ENCODE measurements around the gene DUSP22.
A peak's percentile ranks its signal among the peaks of the same experiment; 100 is the strongest.

The DUSP22 gene

DNA sequence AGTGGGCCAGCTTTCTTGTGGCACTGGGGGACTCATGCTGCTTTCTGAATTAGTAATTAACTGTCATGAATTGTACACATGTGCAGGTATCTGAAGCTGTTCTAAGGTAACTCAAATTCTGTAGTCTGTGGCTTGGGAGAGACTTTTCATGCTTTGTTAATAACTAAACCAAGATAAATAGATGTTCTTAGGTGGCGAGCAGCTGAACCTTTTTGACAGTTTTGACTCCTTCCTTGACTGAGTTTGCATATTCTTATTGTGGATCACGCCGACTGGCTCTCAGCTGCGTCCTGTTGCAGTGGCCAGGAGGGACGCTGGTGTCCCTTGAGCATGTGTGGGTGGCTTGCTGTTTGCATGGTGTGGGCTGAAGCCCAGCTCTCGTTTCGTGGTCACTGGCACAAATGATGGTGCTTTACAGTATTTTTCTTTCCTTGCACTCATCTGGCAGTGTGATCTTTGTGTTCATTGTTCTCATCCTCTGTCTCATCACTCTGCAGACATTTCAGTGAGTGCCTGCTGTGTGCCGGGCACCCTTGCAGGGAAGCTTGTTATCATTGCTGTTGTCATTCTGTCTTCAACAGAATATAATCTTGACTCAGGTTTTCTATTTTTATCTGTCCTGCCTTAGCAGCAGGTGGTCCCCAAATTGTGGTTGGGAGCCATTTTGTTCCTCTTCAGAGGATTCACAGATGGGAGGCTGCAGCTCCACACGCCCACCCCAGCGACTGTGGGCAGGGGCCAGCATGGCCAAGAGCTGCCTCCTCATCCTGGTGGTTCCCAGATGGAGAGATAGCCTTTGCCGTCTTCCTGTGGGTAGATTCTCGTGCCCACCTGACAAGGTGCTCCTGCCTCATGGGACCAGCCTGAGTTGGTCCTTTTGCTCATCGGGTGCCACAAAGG is 39.6 kb downstream of the DUSP22 start:
- Histone ChIP-seq H2AFZ (ENCODE audit: low read depth, low read length) (no peak overlapping the region), H3K4me2 (ENCODE audit: low read length) (peak overlapping the region; percentile 59), H3K4me1 (ENCODE audit: low read length) (peaks cover 78% of the 10 kb centered on the region), H3K27ac (ENCODE audit: low read length) (no peak overlapping the region), H3K9me3 (ENCODE audit: insufficient read depth, low read length) (no peaks in the 10 kb centered on the region), H4K20me1 (ENCODE audit: insufficient read depth, low read length) (peaks cover 93% of the 10 kb centered on the region), H3K79me2 (ENCODE audit: low read length) (peaks cover 63% of the 10 kb centered on the region), H3K36me3 (replicated peaks; ENCODE audit: low read depth, low read length) (peaks cover 54% of the 10 kb centered on the region), H3K4me3 (ENCODE audit: low read length) (peak overlapping the region; percentile 25), H3K27me3 (ENCODE audit: low read depth, low read length) (peaks cover 9% of the 10 kb centered on the region; the same call in 1 of the 2 replicates), H3K9ac (ENCODE audit: low read length) (no peak overlapping the region)
- no peak for TF ChIP-seq EZH2phosphoT487 (IDR thresholded peaks at IDR 0.05; ENCODE audit: low read depth)
- TF ChIP-seq, protein P1, sequence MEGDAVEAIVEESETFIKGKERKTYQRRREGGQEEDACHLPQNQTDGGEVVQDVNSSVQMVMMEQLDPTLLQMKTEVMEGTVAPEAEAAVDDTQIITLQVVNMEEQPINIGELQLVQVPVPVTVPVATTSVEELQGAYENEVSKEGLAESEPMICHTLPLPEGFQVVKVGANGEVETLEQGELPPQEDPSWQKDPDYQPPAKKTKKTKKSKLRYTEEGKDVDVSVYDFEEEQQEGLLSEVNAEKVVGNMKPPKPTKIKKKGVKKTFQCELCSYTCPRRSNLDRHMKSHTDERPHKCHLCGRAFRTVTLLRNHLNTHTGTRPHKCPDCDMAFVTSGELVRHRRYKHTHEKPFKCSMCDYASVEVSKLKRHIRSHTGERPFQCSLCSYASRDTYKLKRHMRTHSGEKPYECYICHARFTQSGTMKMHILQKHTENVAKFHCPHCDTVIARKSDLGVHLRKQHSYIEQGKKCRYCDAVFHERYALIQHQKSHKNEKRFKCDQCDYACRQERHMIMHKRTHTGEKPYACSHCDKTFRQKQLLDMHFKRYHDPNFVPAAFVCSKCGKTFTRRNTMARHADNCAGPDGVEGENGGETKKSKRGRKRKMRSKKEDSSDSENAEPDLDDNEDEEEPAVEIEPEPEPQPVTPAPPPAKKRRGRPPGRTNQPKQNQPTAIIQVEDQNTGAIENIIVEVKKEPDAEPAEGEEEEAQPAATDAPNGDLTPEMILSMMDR (IDR thresholded peaks at IDR 0.05; ENCODE audit: low read depth, low read length): no peak

DNA sequence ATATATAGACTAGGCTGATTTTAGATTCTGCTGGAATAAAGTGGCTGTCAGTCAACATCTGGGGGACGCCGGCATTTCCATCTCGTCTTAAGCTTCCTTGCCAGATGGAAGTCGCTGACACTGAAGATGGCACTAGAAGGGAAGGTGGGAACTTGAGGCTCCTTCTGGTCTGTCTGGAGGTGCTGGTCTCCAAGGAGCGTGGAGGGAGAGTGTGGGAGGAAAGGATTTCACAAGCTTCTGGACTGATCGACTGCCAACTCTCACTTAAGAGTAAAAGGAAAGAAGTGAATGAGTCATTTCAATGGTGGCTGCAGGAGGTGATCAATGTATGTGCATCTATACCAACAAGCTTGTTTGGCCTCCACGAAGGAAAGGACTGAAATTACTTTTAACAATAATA is 40.4 kb downstream of the DUSP22 start:
- peaks cover 55% of the 10 kb centered on the region for H3K79me2 ChIP-seq (ENCODE audit: low read length)
- peaks cover 73% of the 10 kb centered on the region for H3K4me1 ChIP-seq (ENCODE audit: low read length)
- peaks cover 49% of the 10 kb centered on the region for H3K36me3 ChIP-seq (replicated peaks; ENCODE audit: low read depth, low read length)
- H2AFZ ChIP-seq (ENCODE audit: low read depth, low read length): no peak overlapping the region
- no peak overlapping the region for H3K9ac ChIP-seq (ENCODE audit: low read length)
- H4K20me1 ChIP-seq (ENCODE audit: insufficient read depth, low read length): peaks cover 93% of the 10 kb centered on the region
- H3K4me3 ChIP-seq (ENCODE audit: low read length): no peak overlapping the region
- no peak overlapping the region for H3K4me2 ChIP-seq (ENCODE audit: low read length)
- no peaks in the 10 kb centered on the region for H3K9me3 ChIP-seq (ENCODE audit: insufficient read depth, low read length)
- peaks cover 10% of the 10 kb centered on the region; the same call in 1 of the 2 replicates for H3K27me3 ChIP-seq (ENCODE audit: low read depth, low read length)
- no peak for TF ChIP-seq EZH2phosphoT487 (IDR thresholded peaks at IDR 0.05; ENCODE audit: low read depth)
- TF ChIP-seq, protein P1 (IDR thresholded peaks at IDR 0.05; ENCODE audit: low read depth, low read length): no peak
- H3K27ac ChIP-seq (ENCODE audit: low read length): no peak overlapping the region

DNA sequence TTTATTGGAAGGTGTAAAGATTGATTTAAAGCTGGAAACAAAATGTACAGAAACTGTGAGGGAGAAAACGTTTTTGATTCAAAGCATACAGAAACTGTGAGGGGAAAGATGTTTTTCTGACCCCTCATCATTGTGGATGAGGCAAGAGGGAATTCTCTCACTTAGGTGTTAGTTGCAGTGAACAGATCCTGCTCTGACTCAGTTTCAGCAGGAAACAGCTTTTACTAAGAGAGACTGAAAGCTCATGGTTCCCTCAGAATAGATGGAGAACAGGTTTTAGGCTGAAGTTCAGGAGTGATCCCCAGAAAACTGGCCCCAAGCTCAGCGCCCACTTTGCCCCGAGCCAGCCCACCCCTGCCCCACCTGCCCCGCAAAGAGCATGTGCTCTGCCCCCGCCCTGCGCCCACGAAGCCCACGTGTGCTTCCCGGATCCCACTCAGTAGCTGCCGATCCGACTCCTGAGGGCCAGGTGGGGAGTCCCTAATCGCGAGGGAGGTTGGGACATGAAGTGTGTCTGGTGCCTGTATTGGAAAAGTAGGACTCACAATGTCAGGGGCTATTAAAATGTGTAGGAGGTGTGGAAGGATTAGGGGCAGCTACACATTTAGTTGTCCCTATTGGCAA is 41.2 kb downstream of the DUSP22 start:
- Histone ChIP-seq H4K20me1 (ENCODE audit: insufficient read depth, low read length) (peaks cover 93% of the 10 kb centered on the region), H3K36me3 (replicated peaks; ENCODE audit: low read depth, low read length) (peaks cover 52% of the 10 kb centered on the region), H2AFZ (ENCODE audit: low read depth, low read length) (no peak overlapping the region), H3K4me3 (ENCODE audit: low read length) (no peak overlapping the region), H3K4me1 (ENCODE audit: low read length) (peaks cover 65% of the 10 kb centered on the region), H3K9me3 (ENCODE audit: insufficient read depth, low read length) (no peaks in the 10 kb centered on the region), H3K27me3 (ENCODE audit: low read depth, low read length) (peaks cover 12% of the 10 kb centered on the region; the same call in 1 of the 2 replicates), H3K9ac (ENCODE audit: low read length) (no peak overlapping the region), H3K4me2 (ENCODE audit: low read length) (no peak overlapping the region), H3K27ac (ENCODE audit: low read length) (no peak overlapping the region), H3K79me2 (ENCODE audit: low read length) (peaks cover 58% of the 10 kb centered on the region)
- TF ChIP-seq, protein P1 (IDR thresholded peaks at IDR 0.05; ENCODE audit: low read depth, low read length): no peak
- no peak for TF ChIP-seq EZH2phosphoT487 (IDR thresholded peaks at IDR 0.05; ENCODE audit: low read depth)
